A673 (cell line): ENCODE data around the gene AAGAB. TPM values are rescaled to one million over a fixed set of nuclear protein-coding genes. Genes with fewer than 3 reads are reported as not detected.

ENCODE experiments used
- BruUV-seq: library from RNA; stranded (reverse); fragments of 400-500 nt; replicated peaks from 2 replicates; lab custom pipeline; 2021; lab: Mats Ljungman, UMichigan
- CTCF ChIA-PET: fragments of 300-600 bp; sonication (Branson Sonifier 250); formaldehyde crosslinking; loops from one replicate; lab custom pipeline; 2022; ENCODE audit warnings: antibody characterized with exemption; lab: Charles Lee
- POLR2A ChIA-PET: fragments of 300-600 bp; sonication (Branson Sonifier 250); formaldehyde crosslinking; loops from one replicate; lab custom pipeline; 2022; ENCODE audit warnings: antibody characterized with exemption; ENCODE audit not compliant: low non-redundant PET; lab: Charles Lee
- DNase-seq: peaks from one replicate; pipeline ENCODE4 v3.0.0-alpha.2; 2015; ENCODE audit warnings: low spot score
- H3K27ac ChIP-seq: fragments of 200-600 bp; sonication (generic); 2 replicates; pipeline ENCODE4 v1.5.1; 2016; ENCODE audit warnings: mixed run types, low read depth, mild to moderate bottlenecking, mixed read lengths, antibody characterized with exemption, low read length; ENCODE audit not compliant: poor library complexity, severe bottlenecking
- H3K27me3 ChIP-seq: fragments of 200-600 bp; sonication (generic); replicated peaks from 2 replicates; pipeline ENCODE4 v1.6.1; 2017; ENCODE audit warnings: mixed run types, low read depth, mild to moderate bottlenecking, mixed read lengths, antibody characterized with exemption, low read length; ENCODE audit not compliant: insufficient read depth, poor library complexity
- H3K36me3 ChIP-seq: fragments of 200-600 bp; sonication (generic); 2 replicates; pipeline ENCODE4 v1.6.1; 2016; ENCODE audit warnings: mixed run types, mild to moderate bottlenecking, mixed read lengths, antibody characterized with exemption, low read length; ENCODE audit not compliant: insufficient read depth, poor library complexity, severe bottlenecking
- H3K4me1 ChIP-seq: fragments of 200-600 bp; sonication (generic); 2 replicates; pipeline ENCODE4 v1.6.1; 2017; ENCODE audit warnings: mixed run types, mild to moderate bottlenecking, mixed read lengths, antibody characterized with exemption, low read length; ENCODE audit not compliant: insufficient read depth, poor library complexity, severe bottlenecking
- H3K4me3 ChIP-seq: fragments of 200-600 bp; sonication (generic); 2 replicates; pipeline ENCODE4 v1.5.1; 2016; ENCODE audit warnings: low read depth, mixed run types, mild to moderate bottlenecking, mixed read lengths, low read length; ENCODE audit not compliant: poor library complexity, severe bottlenecking
- H3K9me3 ChIP-seq: fragments of 200-600 bp; sonication (generic); 2 replicates; pipeline ENCODE4 v1.6.1; 2016; ENCODE audit warnings: mixed run types, low read depth, mild to moderate bottlenecking, mixed read lengths, antibody characterized with exemption, low read length; ENCODE audit not compliant: poor library complexity, severe bottlenecking
- CTCF ChIP-seq: fragments of 300-800, 200-600 bp; sonication (generic); conservative IDR thresholded peaks from 2 replicates; pipeline ENCODE4 v1.5.1; 2017; ENCODE audit warnings: low read depth, mild to moderate bottlenecking, antibody characterized with exemption, low read length, moderate library complexity, mixed read lengths
- EZH2 ChIP-seq: fragments of 200-600 bp; sonication (generic); IDR thresholded peaks from 2 replicates; pipeline ENCODE4 v1.6.1; 2017; ENCODE audit warnings: borderline replicate concordance, low read depth, mild to moderate bottlenecking, mixed read lengths, antibody characterized with exemption, low read length; ENCODE audit not compliant: poor library complexity, severe bottlenecking
- intact Hi-C: fragments of 100-400 bp; cut with micrococcal nuclease; formaldehyde crosslinking; loops from one replicate; pipeline ENCODE4 v1.10.0; 2022; ENCODE audit not compliant: unreplicated experiment
- total RNA-seq: library from RNA; stranded (reverse); gene quantifications from 2 replicates; pipeline ENCODE4 v1.2.3, GENCODE V29; 2021

The AAGAB gene
- total RNA-seq, 1 experiment from 2014 or later: 54.8 TPM

- no peak for DNase-seq
- Histone ChIP-seq H3K4me1 (no peaks in the 10 kb centered on the region), H3K36me3 (peaks cover 9% of the 10 kb centered on the region), H3K4me3 (no peak overlapping the region), H3K27me3 (no peaks in the 10 kb centered on the region), H3K9me3 (no peaks in the 10 kb centered on the region), H3K27ac (no peak overlapping the region)
- intact Hi-C loops: no loop called here
- TF ChIP-seq CTCF (no peak), EZH2 (no peak)
- POLR2A ChIA-PET: no interaction called here
- CTCF ChIA-PET: no interaction called here
- BruUV-seq: no TSS peak
Observed at GRCh38 chr15:67210555-67211168, 43.8 kb downstream of the AAGAB start.

- no peaks in the 10 kb centered on the region for H3K27me3 ChIP-seq
- ChIA-PET CTCF (no interaction called here), POLR2A (no interaction called here)
- intact Hi-C loops: no loop called here
- no peaks in the 10 kb centered on the region for H3K9me3 ChIP-seq
- no peaks in the 10 kb centered on the region for H3K4me1 ChIP-seq
- H3K4me3 ChIP-seq: no peak overlapping the region
- H3K27ac ChIP-seq: no peak overlapping the region
- no peak for TF ChIP-seq EZH2
- no peak for TF ChIP-seq CTCF
- DNase-seq: no peak
- no TSS peak for BruUV-seq
- H3K36me3 ChIP-seq: peaks cover 9% of the 10 kb centered on the region
Observed at GRCh38 chr15:67208396-67208795, 46.1 kb downstream of the AAGAB start.

- POLR2A ChIA-PET: no interaction called here
- intact Hi-C loops: no loop called here
- Histone ChIP-seq H3K9me3 (no peaks in the 10 kb centered on the region), H3K27ac (no peak overlapping the region), H3K4me1 (no peaks in the 10 kb centered on the region), H3K36me3 (peaks cover 9% of the 10 kb centered on the region), H3K27me3 (no peaks in the 10 kb centered on the region), H3K4me3 (no peak overlapping the region)
- CTCF ChIA-PET: no interaction called here
- TF ChIP-seq EZH2 (no peak), CTCF (no peak)
- BruUV-seq: no TSS peak
- no peak for DNase-seq
Observed at GRCh38 chr15:67207555-67208207, 46.8 kb downstream of the AAGAB start.
